ENCODE data around the gene MEIS2.

Gene MEIS2

DNA sequence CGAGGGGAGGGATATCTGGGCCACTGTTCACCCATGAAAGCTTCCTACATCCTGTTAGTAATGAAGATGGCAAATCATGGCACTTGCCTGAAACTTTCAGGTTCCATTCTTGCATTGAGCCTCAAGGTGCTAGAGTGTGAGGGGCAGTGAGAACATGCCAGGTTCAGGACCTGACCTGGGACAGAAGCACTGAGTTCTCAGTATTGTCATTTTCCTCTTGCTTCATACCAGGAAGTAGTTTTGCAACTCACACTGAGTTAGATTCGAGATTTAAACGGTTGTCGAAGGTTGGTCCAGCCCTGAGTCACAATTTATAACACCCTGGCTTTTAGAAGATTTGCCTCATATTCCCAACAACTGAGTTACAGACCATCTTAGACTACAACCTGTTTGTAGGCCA lies 11.8 kb upstream of the MEIS2 start:
- peak; percentile 19 for DNase-seq

DNA sequence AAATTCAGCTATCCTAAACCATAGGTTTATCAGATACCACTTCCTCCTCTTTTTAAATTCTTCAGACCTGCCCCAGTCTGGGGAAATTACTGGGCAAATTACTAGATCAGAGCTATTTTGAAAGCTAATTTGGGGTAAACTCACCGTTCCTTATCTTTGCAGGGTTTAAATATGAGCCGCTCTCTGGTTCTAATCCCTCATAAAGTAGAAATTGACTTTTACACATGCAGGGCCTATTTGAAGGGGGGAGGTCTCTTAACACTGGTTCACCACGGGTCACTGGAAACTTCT lies 11.0 kb upstream of the MEIS2 start:
- no peak for DNase-seq

DNA sequence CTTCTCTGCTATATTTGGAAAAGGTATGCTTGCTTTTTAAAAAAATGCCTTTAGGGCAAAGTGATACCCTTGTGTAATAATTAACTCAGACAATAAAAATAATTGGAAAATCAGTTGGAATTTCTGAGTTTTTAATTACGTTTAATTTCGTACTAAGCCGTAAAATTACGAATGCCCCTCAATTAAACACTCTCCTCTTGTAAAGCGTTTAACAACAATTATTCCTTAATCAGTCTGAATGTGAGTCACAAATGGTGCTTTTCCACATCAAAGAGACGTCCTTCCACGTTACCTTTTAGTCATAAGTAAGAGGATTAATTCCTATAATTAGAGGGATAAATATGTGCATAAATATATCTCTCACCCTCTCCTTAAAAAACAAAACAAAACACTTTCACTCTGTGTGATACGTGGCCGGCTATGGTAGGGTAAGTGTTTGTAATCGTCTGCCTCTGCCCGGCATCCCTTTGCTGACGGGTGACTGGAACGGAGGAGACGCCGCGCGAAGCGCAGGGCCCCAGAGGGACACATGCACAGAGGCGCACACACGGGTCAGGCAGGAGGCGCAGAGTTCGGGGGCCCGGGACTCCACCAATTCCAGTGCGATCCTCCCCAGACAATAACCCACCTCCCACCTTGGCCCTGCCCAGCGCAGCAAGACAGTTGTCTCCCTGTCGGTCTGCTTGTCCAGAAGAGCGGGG lies 9.7 kb upstream of the MEIS2 start:
- no peak for DNase-seq

DNA sequence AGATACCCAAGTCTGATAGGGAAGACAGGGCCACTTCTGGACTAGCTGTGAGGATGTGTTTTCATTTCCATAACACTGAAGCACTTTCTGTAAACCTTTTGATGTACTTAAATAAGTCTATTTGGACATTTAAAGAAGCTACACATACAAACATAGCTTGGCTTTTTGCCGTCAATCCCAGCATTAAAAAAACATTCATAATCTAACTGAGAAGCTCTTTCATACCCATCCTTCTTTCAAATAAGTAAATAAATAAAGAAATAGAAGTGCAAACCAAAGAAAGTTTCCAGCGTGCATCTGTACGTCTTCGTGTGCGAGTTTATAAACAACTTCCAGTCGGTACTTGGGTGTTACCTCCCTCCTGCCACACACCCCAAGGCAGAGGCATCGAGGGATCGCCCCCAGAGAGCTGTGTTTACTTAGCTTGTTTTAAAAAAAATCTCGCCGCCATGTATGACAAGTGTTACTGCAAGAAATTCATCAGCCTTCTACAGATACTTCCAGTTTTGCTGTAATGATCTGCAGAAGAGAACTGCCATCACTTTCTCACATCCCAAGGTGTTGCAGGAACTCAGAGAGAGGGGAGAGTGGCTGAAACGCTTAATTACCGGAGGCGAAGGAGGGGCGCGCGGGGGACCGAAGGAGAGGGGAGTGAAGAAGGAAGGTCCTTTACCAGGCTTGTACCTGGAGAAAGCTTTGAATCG lies 9.0 kb upstream of the MEIS2 start:
- no peak for DNase-seq

DNA sequence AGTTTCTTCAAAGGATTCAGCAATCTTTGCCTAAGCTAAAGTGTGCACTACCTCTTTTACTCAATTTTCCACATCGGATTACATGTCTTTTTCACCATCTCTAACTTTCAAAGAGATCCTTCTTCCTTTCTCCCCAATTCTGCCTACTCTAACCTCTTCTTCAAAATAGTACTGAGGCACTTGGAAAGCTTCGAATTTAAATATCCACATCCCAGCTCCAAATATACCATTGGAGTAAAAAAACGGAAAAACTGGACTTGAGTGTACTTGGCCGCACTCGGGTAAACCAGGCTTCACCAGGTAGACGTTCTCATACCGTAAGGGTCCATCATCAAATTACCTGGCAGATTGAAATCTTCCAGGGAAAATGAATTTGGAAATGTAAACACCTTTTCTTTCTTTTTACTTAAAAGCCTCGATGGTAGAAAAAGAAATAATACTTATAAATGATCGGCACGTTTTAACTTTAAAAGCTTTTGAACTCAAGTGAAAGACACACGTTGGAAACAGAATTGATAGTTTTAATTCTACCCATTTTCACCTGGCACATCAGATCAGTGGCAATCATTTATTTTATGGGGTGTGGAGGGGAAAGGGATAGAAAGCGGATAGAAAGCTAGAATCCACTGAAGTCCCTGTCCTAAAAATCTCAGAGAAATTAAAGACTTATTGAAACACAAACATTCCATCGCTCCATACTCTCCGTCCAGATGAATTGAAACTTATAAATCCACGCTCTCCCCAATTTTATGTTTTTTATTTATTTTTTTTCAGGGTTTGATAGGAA lies 8.2 kb upstream of the MEIS2 start:
- no peak for DNase-seq

DNA sequence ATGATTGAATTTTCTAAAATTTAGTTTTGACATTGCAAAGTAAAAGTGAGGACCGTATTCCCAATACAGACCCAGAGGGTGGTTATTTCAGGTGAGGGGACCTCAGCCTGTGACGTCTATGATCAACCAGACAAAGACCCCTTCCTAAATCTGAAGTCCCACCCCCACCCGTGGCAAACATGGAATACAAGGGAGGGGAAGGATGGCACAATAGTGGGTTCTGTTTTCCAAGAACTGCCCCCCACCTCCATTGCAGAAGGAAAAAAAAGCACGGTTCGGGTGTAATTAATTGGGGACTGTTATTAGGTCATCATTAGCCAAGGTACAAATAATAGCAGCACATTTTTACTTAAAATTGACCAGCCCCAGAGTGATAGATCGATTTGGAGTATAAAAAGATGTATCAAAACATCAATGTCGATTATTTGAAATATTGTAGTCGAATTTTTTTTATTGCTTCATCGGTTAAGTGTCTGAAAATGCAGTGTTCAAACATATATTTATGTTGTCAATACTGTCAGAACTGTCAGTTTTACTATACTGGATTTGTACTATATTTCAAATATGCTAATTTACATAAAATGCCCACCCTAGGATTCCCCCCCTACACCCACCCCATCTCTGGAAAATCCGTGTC lies 7.5 kb upstream of the MEIS2 start:
- no peak for DNase-seq

DNA sequence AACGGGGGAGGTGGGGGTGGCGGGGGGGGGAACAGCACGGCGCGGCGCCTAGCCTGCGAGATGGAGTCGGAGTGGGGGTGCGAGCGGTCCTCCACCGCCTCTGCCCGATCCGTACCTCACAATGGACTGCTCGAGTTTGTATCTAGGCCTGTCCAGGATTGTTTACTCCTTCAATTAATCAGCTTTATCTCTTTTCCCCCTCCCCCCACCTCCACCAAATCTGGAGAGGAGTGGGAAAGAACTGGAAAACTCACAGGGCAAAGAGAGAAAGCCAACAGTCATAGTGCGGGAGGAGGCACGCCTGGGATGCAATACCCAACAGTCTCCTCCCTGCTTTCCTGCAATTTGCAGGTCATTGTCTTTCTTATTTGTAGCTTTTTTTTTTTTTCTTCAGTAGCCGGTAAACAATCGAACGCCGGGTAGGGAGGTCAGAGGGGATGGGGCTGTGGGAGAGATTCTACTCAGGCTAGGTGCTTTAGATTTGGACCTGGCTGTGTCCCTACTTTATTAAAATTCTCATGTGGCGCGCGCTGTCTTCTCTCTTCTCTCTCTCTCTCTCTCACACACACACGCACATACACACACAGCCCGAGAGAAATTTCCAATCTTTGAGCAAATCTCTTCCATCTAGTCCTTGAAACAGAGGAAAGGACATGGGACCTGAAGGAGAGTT lies 6.9 kb upstream of the MEIS2 start:
- no peak for DNase-seq

DNA sequence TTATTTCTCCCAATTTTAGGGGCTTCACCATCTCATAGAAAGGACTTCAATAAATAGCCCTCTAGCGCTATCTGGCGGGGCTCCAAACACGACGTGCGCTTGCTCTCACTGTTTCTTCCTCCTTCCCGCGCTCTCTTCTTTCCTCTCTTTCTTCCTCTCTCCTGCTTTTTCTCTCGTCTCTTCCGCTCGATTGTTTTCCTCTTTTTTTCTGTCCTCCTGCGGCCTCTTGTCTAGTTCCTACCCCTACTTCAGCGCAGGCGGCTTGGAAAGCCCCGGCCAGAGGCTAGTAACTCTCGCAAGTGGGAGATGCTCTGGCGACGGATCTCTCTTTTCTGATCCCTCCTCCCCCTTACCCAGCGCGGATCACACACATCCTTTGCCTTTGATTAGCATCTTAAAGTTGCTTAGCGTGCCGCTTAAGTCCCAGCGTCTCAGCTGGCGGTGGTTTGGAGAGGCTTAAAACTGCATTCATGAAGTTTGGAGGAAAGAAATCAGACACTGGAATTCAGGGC lies 6.2 kb upstream of the MEIS2 start:
- DNase-seq: no peak

DNA sequence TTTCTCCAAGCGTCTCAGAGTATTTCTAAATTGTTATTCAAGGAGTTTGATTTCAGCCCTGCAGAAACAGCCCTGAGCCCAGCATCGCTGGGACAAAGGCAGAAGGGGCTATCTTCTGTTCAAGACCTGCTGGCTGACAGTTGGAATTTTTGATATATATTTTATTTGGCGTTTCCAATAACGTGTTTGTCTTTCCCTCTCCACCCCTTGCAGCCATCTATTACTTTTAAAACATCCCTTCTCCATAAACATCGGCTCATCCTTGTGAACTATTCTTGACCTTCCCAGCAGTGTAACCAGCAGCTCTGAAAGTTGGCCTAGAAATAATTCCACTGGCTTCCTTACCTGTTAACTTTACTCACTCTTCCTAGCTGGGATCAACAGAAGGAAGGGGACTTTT lies 5.5 kb upstream of the MEIS2 start:
- no peak for DNase-seq

DNA sequence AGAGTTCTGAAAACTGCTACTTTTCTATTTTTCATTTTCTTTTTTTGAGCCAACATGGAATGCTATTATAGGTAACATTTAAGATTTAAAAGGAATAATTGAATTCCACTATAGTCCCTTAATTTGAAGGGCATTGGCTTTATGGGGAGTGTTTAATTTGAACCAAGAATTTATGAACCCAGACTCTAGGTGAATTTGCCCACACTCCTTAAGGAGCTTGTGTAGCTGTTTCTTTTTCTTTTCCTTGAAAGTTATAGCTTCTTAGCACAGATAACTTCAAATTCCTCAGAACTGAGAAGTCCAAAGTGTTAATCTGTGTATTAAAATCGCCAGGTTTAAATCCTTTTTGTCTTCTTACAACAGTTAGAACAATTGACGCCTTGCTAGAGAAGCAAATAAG lies 4.7 kb upstream of the MEIS2 start:
- no peak for DNase-seq

DNA sequence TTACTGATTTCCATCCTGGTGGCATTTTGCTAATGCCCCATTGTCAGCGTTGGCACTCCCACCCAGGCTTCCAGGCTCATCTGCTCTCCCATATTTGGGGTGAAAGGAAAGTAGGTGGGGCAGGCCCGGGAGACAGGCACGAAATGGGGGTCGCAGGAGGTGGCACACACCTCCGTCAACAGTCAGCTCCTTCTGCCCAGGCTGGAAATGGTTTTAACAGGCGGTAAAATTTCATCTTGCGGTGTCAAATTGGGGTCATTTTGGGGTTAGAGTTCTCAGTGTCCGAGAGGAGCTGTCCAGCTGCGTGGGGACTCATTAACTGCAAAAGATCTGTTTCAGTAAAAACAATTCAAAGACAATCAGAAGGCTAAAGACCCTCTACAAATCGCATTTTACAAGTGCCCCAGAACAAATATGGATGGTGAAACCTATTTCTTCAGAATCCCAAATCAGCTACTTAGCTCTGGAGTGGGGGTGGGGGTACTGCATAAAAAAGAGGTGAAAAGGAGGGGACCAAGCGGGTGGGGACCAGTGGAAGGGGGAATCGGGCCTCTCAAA lies 4.2 kb upstream of the MEIS2 start:
- DNase-seq: no peak

DNA sequence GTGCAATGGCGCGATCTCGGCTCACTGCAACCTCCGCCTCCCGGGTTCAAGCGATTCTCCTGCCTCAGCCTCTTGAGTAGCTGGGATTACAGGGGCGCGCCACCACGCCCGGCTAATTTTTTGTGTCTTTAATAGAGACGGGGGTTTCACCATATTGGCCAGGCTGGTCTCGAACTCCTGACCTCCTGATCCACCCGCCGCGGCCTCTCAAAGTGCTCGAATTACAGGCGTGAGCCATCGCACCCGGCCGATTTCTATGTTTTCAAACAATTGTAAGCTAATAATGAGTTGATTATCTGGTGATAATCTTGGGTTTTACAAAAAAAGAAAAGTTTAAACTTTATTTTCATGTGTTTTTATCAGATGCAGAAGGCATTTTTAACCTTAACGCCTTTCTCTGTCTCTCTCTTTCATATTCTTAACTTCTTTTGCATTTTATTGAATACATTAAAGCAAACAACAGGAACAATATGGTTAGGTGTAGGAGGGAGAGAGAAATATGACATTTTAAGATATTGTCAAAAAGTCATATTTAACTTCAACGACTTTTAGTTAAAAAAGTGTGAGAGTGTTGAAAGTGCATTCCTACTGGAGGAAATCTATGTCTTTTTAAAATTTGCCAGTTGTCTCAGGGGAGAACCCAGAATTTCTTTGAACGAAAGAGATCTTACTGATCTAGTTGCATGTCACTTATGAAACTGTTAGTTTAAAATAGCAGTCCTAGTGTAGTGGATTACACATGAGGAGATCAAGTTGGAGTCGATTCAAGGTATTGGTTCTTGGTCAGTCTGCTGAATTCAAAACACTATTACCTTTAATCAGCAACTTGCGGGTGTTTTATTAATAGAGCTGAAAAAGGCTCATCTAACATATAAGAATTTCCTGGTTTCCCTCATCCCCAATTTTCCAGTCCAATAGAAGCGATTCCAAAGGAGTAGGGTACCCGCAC lies 3.4 kb upstream of the MEIS2 start:
- no peak for DNase-seq

DNA sequence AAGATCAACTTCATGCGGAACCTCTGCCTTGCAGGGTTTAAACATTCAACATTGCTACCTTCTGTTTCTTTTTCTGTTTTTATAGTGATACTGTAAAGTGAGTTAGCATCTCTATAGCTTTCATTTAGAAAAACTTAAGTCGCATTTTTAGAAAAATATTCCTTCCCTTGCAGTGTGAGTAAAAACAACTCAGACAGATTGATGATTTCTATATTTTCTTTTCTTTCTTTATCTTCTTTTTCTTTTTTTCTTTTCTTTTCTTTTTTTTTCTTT lies 2.8 kb upstream of the MEIS2 start:
- no peak for DNase-seq

DNA sequence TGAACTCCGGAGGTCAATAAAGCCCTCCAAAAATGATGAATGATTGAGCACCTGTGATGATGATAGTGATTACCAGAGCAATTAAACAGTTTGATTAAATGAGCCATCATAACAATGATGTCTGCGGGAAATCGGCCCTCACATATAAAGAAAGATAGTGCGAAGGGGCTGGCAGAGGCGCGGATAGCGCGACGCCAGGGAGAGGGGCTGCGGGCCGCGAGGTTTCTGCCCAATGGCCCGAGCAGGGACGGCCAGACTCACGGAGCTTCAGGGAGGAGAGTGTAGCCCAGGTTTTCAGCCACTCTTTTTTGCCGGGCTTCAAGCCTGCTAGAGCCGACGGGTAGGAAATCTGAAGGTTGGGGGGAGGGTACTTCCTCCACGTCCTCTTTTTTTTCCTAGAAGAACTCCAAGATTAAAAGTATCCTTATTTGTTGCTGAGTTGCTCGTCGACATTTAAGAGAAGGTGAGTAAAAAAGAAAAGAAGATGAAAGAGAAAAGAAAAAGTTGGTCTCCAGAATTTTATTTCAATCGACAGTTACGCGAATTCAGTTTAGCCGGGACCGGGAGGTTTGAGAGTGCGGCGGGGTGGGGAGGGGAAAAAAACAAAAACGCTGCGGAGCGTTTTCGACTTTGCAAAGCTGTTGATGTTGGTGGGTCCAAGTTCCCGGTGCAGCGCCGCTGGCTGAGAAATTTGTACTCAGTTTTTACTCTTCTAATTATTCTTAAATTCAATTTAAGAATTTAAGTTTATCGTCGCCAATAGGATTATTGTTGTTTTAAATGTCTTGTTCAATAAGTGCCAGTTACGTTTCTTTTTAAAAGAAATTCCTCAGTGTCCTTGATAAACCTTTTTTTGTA lies 2.2 kb upstream of the MEIS2 start:
- DNase-seq: no peak

DNA sequence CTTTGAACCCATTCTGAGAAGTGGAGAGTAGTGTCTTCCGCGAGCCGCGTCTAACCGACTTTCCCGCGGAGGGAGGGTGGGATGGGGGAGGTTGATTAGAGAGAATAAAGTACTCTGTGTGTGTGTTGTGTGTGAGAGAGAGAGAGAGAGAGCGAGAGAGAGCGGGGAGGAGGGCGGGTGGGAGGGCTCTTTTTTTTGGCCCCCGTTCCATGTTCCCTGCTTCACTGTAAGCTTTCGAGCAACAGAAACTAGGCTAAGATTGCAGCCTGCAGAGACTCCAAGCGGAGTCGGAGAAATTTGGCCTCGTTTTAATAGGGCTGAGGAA lies 1.6 kb upstream of the MEIS2 start:
- DNase-seq: no peak

DNA sequence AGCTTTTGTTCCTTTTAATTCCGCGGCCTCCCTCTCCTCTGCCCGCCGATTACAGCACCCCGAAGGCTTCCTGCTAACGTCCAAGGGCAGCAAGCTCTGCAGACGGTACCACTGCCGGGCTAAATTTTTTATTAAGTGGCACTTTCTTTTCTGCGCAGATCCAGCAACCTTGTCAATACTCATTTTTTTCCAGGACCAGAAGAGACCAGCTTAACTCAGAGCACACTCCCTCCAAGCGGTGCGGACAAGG lies 542 bp upstream of the MEIS2 start:
- DNase-seq: peak; percentile 66

DNA sequence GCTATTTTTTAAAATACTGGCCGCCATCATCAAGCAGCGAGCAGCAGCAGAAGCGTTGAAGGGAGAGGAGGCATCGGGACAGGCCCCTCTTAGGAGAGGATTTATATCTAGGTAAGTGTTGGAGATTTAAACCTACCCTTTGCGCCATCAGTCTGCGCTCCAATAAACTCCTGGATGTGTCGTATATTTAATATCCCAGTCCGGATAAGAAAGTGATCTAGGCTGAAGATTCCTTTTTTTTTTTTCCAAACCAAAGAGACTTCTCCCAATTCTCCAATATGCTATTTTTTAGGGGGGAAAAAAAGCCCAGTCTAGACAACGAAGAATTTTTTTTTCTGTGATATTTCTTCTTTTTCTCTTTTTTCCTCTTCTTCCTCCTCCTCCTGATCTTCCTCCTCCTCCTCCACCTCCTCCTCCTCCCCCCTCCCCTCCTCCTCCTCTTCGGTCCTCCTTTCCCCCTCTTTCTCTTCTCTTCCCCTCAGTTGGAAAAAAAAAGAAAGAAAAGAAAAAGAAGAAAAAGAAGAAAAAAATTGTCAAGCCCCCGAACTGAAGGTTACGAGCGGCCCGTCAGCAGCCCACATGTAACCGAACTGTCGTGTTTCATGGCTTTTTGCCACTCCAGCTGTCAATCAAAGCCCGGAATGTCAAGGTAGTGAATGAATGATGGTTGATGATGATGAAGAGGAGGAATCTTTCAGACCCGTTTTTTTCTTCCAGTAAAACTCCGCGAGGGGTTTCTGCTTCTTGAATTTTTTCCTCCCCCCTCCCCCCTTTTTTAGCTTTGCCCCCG lies 835 bp downstream of the MEIS2 start:
- no peak for DNase-seq

DNA sequence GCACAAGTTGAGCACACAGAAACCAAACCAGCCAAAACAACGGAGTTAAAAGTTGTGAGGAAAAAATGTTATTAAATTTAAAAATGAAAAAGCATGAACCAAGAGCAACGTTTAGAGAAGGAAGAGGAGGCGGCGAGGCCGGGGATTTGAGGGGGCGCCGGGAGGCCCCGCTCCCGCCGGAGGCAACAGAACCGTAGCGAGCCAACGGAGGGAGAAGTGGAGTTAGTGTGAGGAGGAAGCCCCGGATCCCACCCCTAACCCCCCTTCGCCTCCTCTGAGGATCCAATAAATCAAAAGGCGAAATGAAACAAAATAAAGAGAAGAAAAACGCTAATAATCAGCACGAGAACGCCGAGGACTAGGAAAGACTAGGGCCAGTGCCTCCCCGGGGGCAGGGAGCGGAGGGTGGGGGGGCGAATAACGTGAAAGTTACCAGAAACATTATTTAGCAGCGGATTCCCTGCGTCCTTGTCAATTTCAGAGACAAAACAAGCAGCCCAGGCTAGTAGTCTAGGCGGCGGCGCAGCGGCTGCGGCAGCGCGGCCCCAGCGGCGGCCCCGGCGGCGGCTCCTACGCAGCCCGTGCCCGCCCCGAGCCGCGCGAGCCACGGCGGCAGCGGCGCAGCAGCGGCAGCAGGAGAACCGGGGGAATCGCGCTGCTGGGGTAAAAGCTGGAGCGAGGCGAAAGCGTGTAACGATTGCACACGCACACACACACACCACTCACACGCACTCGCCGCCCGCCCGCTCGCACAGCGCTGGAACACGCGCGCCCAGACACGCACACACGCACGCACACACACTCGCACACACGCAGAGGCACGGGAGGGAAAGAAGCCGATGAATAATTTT lies 1.7 kb downstream of the MEIS2 start:
- DNase-seq: no peak

DNA sequence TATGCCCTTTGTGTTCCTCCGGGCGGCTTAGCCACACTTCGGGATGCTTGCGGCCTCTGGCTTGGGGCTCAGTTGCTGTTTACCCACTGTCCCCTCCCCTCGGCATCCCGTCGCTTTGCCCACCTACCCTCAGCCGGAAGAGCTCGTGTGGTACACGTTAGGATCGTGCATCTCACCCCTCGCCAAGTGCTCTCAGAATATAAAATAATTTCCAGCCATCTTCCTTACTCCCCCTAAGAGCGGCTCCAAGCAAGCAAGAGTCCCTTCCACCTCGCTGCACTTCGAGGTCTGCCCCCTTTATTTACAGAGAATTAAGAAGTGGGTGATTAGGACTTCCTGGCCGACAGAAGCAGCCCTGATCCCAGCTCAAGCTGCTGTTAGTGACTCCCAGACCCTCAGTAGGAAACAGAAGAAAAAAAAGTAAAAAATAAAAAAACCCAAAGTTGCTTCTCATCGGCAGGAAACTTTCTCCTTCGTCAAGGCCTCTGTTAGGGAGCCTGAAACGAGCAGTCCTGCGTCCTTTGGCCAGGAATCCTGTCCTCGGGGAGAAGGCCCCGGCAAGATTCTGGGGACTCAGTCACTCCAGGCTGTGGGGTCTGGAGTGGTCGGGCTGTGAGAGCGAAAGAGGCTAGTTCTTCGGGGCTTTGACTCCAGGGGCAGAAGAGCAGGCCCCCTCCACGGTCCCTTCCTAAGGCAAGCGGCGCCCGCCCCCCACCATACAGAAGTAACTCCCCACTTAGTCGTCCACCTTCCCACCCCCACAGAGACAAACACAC lies 3.0 kb downstream of the MEIS2 start:
- no peak for DNase-seq
